ENCODE results near the gene SEMA5B.

The SEMA5B gene

DNA sequence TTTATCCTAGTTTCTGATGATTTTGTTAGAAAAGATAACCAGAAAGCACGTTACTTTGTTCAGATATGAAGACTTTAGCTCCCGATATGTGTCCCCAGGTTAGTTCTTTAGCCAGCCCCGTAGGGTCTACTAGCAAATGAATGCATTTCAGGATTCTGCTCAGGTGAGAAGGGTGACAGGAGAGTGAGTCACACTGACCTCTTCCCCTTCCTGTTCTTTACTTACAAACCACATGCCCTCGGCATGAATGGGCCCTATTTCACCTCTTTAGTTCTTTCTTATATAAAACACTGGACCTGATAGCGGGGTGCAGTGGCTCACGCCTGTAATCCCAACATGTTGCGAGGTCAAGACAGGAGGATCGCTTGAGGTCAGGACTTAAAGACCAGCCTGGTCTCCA lies 134.3 kb downstream of the SEMA5B start:
- Mint-ChIP-seq H3K27me3 (no peaks in the 10 kb centered on the region), H3K36me3 (no peaks in the 10 kb centered on the region), H3K4me1 (ENCODE audit: low read depth) (peaks cover 18% of the 10 kb centered on the region), H3K9me3 (ENCODE audit: low read depth) (no peaks in the 10 kb centered on the region), H3K4me3 (no peak overlapping the region), H3K27ac (no peak overlapping the region)

GRCh38 chr3:122892118-122892960 lies 135.2 kb downstream of the SEMA5B start:
- Mint-ChIP-seq H3K4me1 (ENCODE audit: low read depth) (peaks cover 18% of the 10 kb centered on the region), H3K36me3 (no peaks in the 10 kb centered on the region), H3K27me3 (no peaks in the 10 kb centered on the region), H3K9me3 (ENCODE audit: low read depth) (no peaks in the 10 kb centered on the region), H3K27ac (no peak overlapping the region), H3K4me3 (no peak overlapping the region)

DNA sequence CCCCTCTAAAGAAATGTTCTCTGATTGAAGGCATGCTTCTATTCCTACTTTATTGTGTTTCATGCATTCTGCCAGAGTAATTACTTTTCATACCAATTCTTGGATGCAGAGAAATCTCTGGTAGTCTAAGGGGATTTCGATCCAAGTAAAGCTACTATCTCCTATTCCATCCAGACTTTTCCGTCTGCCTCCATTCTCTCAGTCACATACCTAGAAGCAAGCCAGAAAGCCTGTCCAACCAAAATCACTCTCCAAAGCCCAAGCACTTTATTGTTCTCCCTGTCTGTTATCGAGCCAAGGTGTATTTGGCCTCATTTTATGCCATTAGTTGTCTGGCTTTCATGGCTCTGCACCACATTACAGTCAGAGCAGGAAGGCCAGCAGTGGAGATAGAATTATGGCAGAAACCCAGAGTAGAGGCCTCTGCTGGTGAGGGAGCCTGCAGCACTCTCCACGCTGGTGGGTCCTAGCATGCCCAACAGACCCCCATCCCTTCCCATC lies 136.8 kb downstream of the SEMA5B start:
- Mint-ChIP-seq H3K27me3 (no peaks in the 10 kb centered on the region), H3K4me1 (ENCODE audit: low read depth) (peaks cover 18% of the 10 kb centered on the region), H3K4me3 (no peak overlapping the region), H3K27ac (no peak overlapping the region), H3K9me3 (ENCODE audit: low read depth) (no peaks in the 10 kb centered on the region), H3K36me3 (no peaks in the 10 kb centered on the region)

DNA sequence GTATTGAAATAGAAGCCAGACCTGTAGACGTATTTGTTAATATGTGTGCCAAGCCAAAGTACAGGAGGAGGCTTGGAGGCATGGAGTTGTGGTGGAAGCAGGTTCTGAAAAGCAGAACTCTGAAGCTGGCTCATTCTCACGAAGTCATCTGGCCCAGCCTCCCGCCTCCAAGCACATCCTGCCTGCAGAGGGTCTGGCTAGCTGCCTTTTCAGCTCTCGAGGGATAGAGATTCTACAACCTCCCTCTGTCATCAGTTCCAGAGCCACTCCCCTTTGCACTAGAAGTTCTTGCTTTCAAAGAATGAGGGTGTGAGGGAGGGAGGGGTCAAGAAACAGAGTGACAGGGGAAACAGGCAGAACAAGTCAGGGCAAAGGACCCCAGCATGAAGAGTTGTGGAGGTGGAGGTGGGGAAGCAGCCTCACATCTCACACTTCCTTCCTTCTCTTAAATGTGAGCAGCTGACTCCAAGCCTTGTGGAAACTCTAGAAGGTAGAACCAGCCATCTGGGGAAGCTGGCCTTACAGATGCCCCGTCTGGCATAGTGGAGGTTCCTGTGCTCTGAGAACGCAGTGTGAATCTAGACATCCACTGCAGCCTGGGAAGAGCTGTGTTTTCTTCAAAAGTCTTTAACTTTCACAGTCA lies 137.4 kb downstream of the SEMA5B start:
- Mint-ChIP-seq H3K36me3 (no peaks in the 10 kb centered on the region), H3K27ac (no peak overlapping the region), H3K27me3 (no peaks in the 10 kb centered on the region), H3K4me3 (no peak overlapping the region), H3K9me3 (ENCODE audit: low read depth) (no peaks in the 10 kb centered on the region), H3K4me1 (ENCODE audit: low read depth) (peaks cover 18% of the 10 kb centered on the region)

DNA sequence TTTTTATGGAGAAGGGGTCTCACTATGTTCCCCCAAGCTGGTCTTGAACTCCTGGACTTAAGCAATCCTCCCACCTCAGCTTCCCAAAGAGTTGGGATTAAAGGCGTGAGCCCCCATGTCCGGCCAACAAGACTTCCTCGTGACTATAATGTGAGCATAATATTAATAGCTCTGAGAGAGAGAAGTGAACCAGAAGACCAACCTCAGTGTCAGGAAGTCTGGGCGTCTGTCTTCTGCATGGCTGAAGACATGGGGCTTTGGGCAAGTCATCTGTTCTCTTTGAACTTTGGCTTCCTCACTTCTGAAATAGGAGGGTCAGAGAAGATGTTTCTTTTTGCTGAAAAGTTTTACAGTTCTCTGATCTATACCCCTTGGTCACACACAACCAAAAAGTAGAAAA lies 140.6 kb downstream of the SEMA5B start:
- Mint-ChIP-seq H3K4me3 (no peak overlapping the region), H3K36me3 (no peaks in the 10 kb centered on the region), H3K4me1 (ENCODE audit: low read depth) (peaks cover 10% of the 10 kb centered on the region), H3K9me3 (ENCODE audit: low read depth) (no peaks in the 10 kb centered on the region), H3K27ac (no peak overlapping the region), H3K27me3 (no peaks in the 10 kb centered on the region)

DNA sequence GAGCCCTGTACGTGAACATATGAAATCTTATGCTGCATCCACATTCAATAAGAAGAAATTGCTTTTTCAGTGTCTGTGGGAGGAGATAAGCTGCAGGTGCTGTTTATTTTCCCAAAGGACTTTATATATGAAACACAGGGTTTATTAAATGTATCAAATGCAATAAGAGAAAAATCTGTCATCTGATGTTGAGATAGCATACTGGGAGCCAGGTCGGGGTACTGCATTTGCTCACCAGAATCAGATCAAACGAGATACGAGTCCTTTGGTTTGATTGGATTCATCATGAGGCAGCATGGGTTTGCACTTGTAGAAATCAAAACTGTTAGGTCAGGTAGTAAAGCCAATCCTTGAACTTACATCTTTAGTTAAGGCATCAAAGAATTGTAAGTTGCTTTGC lies 141.3 kb downstream of the SEMA5B start:
- no peak overlapping the region for H3K4me3 Mint-ChIP-seq
- no peak overlapping the region for H3K27ac Mint-ChIP-seq
- H3K27me3 Mint-ChIP-seq: no peaks in the 10 kb centered on the region
- no peaks in the 10 kb centered on the region for H3K9me3 Mint-ChIP-seq (ENCODE audit: low read depth)
- H3K4me1 Mint-ChIP-seq (ENCODE audit: low read depth): peaks cover 10% of the 10 kb centered on the region
- H3K36me3 Mint-ChIP-seq: peaks cover 5% of the 10 kb centered on the region

GRCh38 chr3:122882361-122882947 lies 145.1 kb downstream of the SEMA5B start:
- no peak overlapping the region for H3K4me3 Mint-ChIP-seq
- no peaks in the 10 kb centered on the region for H3K9me3 Mint-ChIP-seq (ENCODE audit: low read depth)
- no peak overlapping the region for H3K27ac Mint-ChIP-seq
- H3K4me1 Mint-ChIP-seq (ENCODE audit: low read depth): no peaks in the 10 kb centered on the region
- no peaks in the 10 kb centered on the region for H3K27me3 Mint-ChIP-seq
- H3K36me3 Mint-ChIP-seq: peaks cover 17% of the 10 kb centered on the region

DNA sequence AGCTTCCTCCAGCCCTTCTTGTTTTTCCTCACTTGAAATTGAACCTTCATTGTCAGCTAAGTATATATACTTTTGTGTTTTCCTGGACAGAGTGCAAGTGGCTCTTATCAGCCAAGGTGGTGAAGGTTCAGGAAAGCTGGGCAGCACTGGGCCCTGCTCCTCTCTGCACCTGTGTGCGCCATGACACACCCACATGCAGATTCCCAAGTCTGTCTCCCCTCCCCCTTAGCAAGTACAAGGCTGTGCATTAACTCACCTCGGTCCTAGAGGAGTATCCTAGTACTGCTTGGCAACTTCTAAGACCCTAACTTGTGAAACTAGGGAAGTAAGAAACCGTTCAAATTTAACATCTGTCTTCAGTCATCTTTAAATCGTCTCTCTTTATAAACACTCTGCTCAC lies 146.9 kb downstream of the SEMA5B start:
- Mint-ChIP-seq H3K27me3 (no peaks in the 10 kb centered on the region), H3K4me1 (ENCODE audit: low read depth) (peaks cover 6% of the 10 kb centered on the region), H3K9me3 (ENCODE audit: low read depth) (no peaks in the 10 kb centered on the region), H3K36me3 (peaks cover 23% of the 10 kb centered on the region), H3K27ac (no peak overlapping the region), H3K4me3 (no peak overlapping the region)

- Mint-ChIP-seq H3K4me1 (ENCODE audit: low read depth) (peaks cover 9% of the 10 kb centered on the region), H3K4me3 (no peak overlapping the region), H3K36me3 (peaks cover 24% of the 10 kb centered on the region), H3K27me3 (no peaks in the 10 kb centered on the region), H3K9me3 (ENCODE audit: low read depth) (no peaks in the 10 kb centered on the region), H3K27ac (no peak overlapping the region)
These were observed 147.4 kb downstream of the SEMA5B start for GRCh38 chr3:122880173-122880572.

- no peaks in the 10 kb centered on the region for H3K27me3 Mint-ChIP-seq
These were observed 151.9 kb downstream of the SEMA5B start for GRCh38 chr3:122875547-122876127.

DNA sequence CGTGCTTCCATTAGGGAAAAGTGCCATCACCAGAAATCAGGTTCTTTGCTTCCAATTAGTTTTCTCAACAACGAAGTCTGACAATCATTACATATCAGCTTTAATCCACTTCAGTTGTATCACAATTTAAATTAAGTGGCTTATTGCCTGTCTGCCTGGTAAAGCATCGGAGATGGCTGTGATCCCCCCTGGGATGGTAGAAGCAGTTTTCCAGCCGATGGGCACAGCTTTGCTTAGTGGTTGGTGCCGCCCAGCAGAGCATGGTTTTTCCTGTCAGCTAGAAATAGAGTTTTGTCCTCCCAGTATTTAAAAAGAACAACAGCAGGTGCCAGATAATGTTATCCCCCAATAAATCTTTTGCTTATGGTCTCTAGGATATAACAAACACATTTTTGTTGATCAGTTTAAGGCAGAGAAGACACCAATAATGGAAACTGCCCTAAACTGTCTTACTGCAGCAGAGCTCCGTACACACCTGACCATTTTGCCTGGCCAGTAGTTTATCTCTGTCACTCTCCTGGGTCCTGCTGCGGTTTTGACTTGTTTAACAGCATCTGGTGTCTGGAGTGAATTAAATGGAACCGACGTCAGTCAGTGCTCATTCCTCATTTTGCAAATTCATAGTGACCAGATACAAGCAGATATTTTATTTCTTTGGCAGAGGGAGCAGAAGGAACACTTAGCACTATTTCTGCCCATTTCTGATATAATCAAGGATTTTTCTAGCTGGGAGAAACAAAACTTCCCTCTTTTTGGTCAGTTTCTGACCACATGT lies 153.6 kb downstream of the SEMA5B start:
- no peak overlapping the region for H3K27ac Mint-ChIP-seq
- peaks cover 24% of the 10 kb centered on the region for H3K36me3 Mint-ChIP-seq
- peaks cover 12% of the 10 kb centered on the region for H3K4me1 Mint-ChIP-seq (ENCODE audit: low read depth)
- H3K4me3 Mint-ChIP-seq: no peak overlapping the region
- no peaks in the 10 kb centered on the region for H3K27me3 Mint-ChIP-seq
- peaks cover 3% of the 10 kb centered on the region for H3K9me3 Mint-ChIP-seq (ENCODE audit: low read depth)

More at GRCh38 chr3:122875547-122876127, 151.9 kb downstream of the SEMA5B start:
- Mint-ChIP-seq H3K9me3 (ENCODE audit: low read depth) (peaks cover 3% of the 10 kb centered on the region), H3K4me1 (ENCODE audit: low read depth) (peaks cover 12% of the 10 kb centered on the region), H3K27ac (no peak overlapping the region), H3K4me3 (no peak overlapping the region), H3K36me3 (peaks cover 33% of the 10 kb centered on the region)

GRCh38 chr3:122868322-122868721 lies 159.2 kb downstream of the SEMA5B start:
- no peaks in the 10 kb centered on the region for H3K9me3 Mint-ChIP-seq (ENCODE audit: low read depth)
- H3K4me1 Mint-ChIP-seq (ENCODE audit: low read depth): no peaks in the 10 kb centered on the region
- H3K4me3 Mint-ChIP-seq: no peak overlapping the region
- no peak overlapping the region for H3K27ac Mint-ChIP-seq
- H3K36me3 Mint-ChIP-seq: peaks cover 11% of the 10 kb centered on the region
- no peaks in the 10 kb centered on the region for H3K27me3 Mint-ChIP-seq

GRCh38 chr3:122864498-122864897 lies 163.1 kb downstream of the SEMA5B start:
- H3K4me1 Mint-ChIP-seq (ENCODE audit: low read depth): no peaks in the 10 kb centered on the region
- no peak overlapping the region for H3K4me3 Mint-ChIP-seq
- no peaks in the 10 kb centered on the region for H3K9me3 Mint-ChIP-seq (ENCODE audit: low read depth)
- no peak overlapping the region for H3K27ac Mint-ChIP-seq
- H3K36me3 Mint-ChIP-seq: peaks cover 9% of the 10 kb centered on the region
- H3K27me3 Mint-ChIP-seq: no peaks in the 10 kb centered on the region

DNA sequence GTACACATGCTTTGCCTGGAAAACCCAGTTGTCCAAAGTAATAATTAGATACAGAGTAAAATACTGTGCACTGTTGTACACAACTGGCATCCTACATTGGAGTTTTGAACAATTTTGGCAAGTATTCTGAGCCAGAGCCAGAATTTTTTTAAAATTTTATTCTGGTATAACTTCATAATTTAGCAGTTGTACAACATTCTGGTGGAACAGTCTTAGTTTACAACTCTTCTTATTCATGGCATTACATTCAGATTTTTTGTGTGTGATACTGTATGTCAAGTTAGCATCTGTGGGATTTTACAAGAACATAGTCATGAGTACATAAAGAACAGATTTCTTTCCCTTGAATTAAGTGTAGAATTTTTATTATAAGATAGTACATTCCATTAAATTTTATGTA lies 165.2 kb downstream of the SEMA5B start:
- no peaks in the 10 kb centered on the region for H3K4me1 Mint-ChIP-seq (ENCODE audit: low read depth)
- peaks cover 6% of the 10 kb centered on the region for H3K36me3 Mint-ChIP-seq
- no peaks in the 10 kb centered on the region for H3K27me3 Mint-ChIP-seq

More for the DNA sequence above, 165.2 kb downstream of the SEMA5B start:
- Mint-ChIP-seq H3K4me3 (no peak overlapping the region), H3K9me3 (ENCODE audit: low read depth) (no peaks in the 10 kb centered on the region), H3K27ac (no peak overlapping the region)
